ENCODE measurements around the gene STON1. TPM values are rescaled to one million over a fixed set of nuclear protein-coding genes. Genes with fewer than 3 reads are reported as not detected.
"Not testable (repeated sequence)": the region's sequence is repeated elsewhere in the genome, so short reads cannot be mapped to it uniquely, and the experiment has no call there.

The STON1 gene
- total RNA-seq, 2 experiments from 2014 or later, result 1.3 TPM

- ChIA-PET POLR2A (no interaction called here), CTCF (no interaction called here)
- H3K27ac Mint-ChIP-seq, result no peak overlapping the region
- no peaks in the 10 kb centered on the region for H3K9me3 ChIP-seq (ENCODE audit: control insufficient read depth in 1 of 2, insufficient read depth in 1 of 2, low read length in 2 of 2)
- peaks cover 96% of the 10 kb centered on the region for H3K36me3 Mint-ChIP-seq (ENCODE audit: low read depth)
- TF ChIP-seq, protein P1, sequence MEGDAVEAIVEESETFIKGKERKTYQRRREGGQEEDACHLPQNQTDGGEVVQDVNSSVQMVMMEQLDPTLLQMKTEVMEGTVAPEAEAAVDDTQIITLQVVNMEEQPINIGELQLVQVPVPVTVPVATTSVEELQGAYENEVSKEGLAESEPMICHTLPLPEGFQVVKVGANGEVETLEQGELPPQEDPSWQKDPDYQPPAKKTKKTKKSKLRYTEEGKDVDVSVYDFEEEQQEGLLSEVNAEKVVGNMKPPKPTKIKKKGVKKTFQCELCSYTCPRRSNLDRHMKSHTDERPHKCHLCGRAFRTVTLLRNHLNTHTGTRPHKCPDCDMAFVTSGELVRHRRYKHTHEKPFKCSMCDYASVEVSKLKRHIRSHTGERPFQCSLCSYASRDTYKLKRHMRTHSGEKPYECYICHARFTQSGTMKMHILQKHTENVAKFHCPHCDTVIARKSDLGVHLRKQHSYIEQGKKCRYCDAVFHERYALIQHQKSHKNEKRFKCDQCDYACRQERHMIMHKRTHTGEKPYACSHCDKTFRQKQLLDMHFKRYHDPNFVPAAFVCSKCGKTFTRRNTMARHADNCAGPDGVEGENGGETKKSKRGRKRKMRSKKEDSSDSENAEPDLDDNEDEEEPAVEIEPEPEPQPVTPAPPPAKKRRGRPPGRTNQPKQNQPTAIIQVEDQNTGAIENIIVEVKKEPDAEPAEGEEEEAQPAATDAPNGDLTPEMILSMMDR (IDR thresholded peaks at IDR 0.05), result no peak
- no peak overlapping the region for H3K27ac ChIP-seq (ENCODE audit: low read depth in 1 of 2, low read length in 2 of 2)
- peaks cover 1% of the 10 kb centered on the region for H3K4me1 ChIP-seq (ENCODE audit: insufficient read depth, low read length)
- DNase-seq (no peak), ATAC-seq (ENCODE audit: poor library complexity) (no peak)
- H3K4me3 Mint-ChIP-seq, result no peak overlapping the region
- no peaks in the 10 kb centered on the region for H3K9me3 Mint-ChIP-seq
- peaks cover 2% of the 10 kb centered on the region for H3K4me1 Mint-ChIP-seq (ENCODE audit: low read depth)
- H3K27me3 ChIP-seq (ENCODE audit: control insufficient read depth in 1 of 2, insufficient read depth in 2 of 2, low read length in 2 of 2), result no peaks in the 10 kb centered on the region
- H3K4me3 ChIP-seq (ENCODE audit: low read length), result no peak overlapping the region
- H3K27me3 Mint-ChIP-seq, result no peaks in the 10 kb centered on the region
- H3K36me3 ChIP-seq (ENCODE audit: insufficient read depth, low read length), result peaks cover 81% of the 10 kb centered on the region
- intact Hi-C loops (cut with DNase I, micrococcal nuclease), result no loop called here
These were observed 14.4 kb upstream of the STON1 start for GRCh38 chr2:48515513-48515985.

DNA sequence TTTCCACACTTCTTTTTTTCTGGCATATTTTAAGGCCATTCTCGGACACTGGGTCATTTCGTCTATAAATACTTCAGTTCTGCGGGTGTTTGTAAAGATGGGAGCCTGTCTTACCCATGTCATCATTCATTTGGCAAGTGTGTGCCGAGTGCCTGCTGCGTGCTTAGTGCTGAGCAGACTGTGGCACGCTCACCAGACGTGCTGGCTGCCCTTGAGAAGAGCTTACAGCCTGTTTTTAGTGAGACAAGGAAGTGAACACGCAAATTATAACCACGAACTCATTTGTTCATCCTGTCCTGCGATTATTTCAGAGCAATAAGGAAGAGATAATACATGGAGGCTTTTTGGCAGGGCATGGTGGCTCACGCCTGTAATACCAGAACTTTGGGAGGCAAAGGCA, 10.4 kb upstream of the STON1 start:
- peaks cover 76% of the 10 kb centered on the region for H3K36me3 Mint-ChIP-seq (ENCODE audit: low read depth)
- no peak overlapping the region for H3K27ac Mint-ChIP-seq

GRCh38 chr2:48524756-48525155, 5.2 kb upstream of the STON1 start:
- H3K27ac Mint-ChIP-seq; POLR2A ChIA-PET; H3K27me3 Mint-ChIP-seq; H3K4me3 ChIP-seq (ENCODE audit: low read length); H3K27ac ChIP-seq (ENCODE audit: low read depth in 1 of 2, low read length in 2 of 2); DNase-seq; intact Hi-C loops (cut with DNase I, micrococcal nuclease); H3K27me3 ChIP-seq (ENCODE audit: control insufficient read depth in 1 of 2, insufficient read depth in 2 of 2, low read length in 2 of 2); CTCF ChIA-PET; H3K9me3 Mint-ChIP-seq; H3K4me3 Mint-ChIP-seq; ATAC-seq (ENCODE audit: poor library complexity); H3K9me3 ChIP-seq (ENCODE audit: control insufficient read depth in 1 of 2, insufficient read depth in 1 of 2, low read length in 2 of 2); H3K4me1 ChIP-seq (ENCODE audit: insufficient read depth, low read length); H3K4me1 Mint-ChIP-seq (ENCODE audit: low read depth): not testable (repeated sequence)
- H3K36me3 Mint-ChIP-seq (ENCODE audit: low read depth), result peaks cover 25% of the 10 kb centered on the region
- peaks cover 13% of the 10 kb centered on the region for H3K36me3 ChIP-seq (ENCODE audit: insufficient read depth, low read length)

More for the DNA sequence above, 10.4 kb upstream of the STON1 start:
- no peak overlapping the region for H3K4me3 ChIP-seq (ENCODE audit: low read length)
- no peak for DNase-seq
- TF ChIP-seq, protein P1 (IDR thresholded peaks at IDR 0.05), result no peak
- Mint-ChIP-seq H3K4me3 (no peak overlapping the region), H3K4me1 (ENCODE audit: low read depth) (no peaks in the 10 kb centered on the region), H3K27me3 (no peaks in the 10 kb centered on the region), H3K9me3 (no peaks in the 10 kb centered on the region)
- no peaks in the 10 kb centered on the region for H3K27me3 ChIP-seq (ENCODE audit: control insufficient read depth in 1 of 2, insufficient read depth in 2 of 2, low read length in 2 of 2)
- no peak for ATAC-seq (ENCODE audit: poor library complexity)
- CTCF ChIA-PET, result no interaction called here
- no peak overlapping the region for H3K27ac ChIP-seq (ENCODE audit: low read depth in 1 of 2, low read length in 2 of 2)
- H3K9me3 ChIP-seq (ENCODE audit: control insufficient read depth in 1 of 2, insufficient read depth in 1 of 2, low read length in 2 of 2), result no peaks in the 10 kb centered on the region
- intact Hi-C loops (cut with DNase I, micrococcal nuclease), result no loop called here
- H3K4me1 ChIP-seq (ENCODE audit: insufficient read depth, low read length), result no peaks in the 10 kb centered on the region
- POLR2A ChIA-PET, result no interaction called here
- H3K36me3 ChIP-seq (ENCODE audit: insufficient read depth, low read length), result peaks cover 57% of the 10 kb centered on the region

- ChIA-PET POLR2A (no interaction called here), CTCF (interaction anchor here (0.6 kb wide), 1 partner anchor 1416 kb away, joined by 3 read pairs; no protein-coding TSS in a partner anchor)
- Histone ChIP-seq H3K27me3 (ENCODE audit: control insufficient read depth in 1 of 2, insufficient read depth in 2 of 2, low read length in 2 of 2) (no peaks in the 10 kb centered on the region), H3K27ac (ENCODE audit: low read depth in 1 of 2, low read length in 2 of 2) (no peak overlapping the region), H3K36me3 (ENCODE audit: insufficient read depth, low read length) (peaks cover 12% of the 10 kb centered on the region), H3K4me3 (ENCODE audit: low read length) (no peak overlapping the region), H3K9me3 (ENCODE audit: control insufficient read depth in 1 of 2, insufficient read depth in 1 of 2, low read length in 2 of 2) (no peaks in the 10 kb centered on the region), H3K4me1 (ENCODE audit: insufficient read depth, low read length) (peaks cover 11% of the 10 kb centered on the region)
- peaks cover 7% of the 10 kb centered on the region for H3K4me1 Mint-ChIP-seq (ENCODE audit: low read depth)
- TF ChIP-seq, protein P1 (IDR thresholded peaks at IDR 0.05), result no peak
- H3K36me3 Mint-ChIP-seq (ENCODE audit: low read depth), result peaks cover 18% of the 10 kb centered on the region
- no peak overlapping the region for H3K4me3 Mint-ChIP-seq
- DNase-seq (no peak), ATAC-seq (ENCODE audit: poor library complexity) (no peak)
- H3K27me3 Mint-ChIP-seq, result no peaks in the 10 kb centered on the region
- H3K27ac Mint-ChIP-seq, result no peak overlapping the region
- H3K9me3 Mint-ChIP-seq, result no peaks in the 10 kb centered on the region
- intact Hi-C loops (cut with DNase I, micrococcal nuclease), result no loop called here
These were observed 4.5 kb upstream of the STON1 start for GRCh38 chr2:48525269-48525943.
